ENCODE data around the gene PBX3. TPM values are rescaled to one million over a fixed set of nuclear protein-coding genes. Genes with fewer than 3 reads are reported as not detected.

Gene PBX3
- total RNA-seq, 4 donors from 2014 or later: 5.1 to 360 (median 44.1) TPM

GRCh38 chr9:125784286-125785049 lies 37.3 kb downstream of the PBX3 start:
- peak overlapping the region in 1 of 2 donors; percentile 22 for H3K27ac ChIP-seq
- no peak for TF ChIP-seq CTCF (IDR thresholded peaks at IDR 0.05)
- no peak for TF ChIP-seq POLR2A (IDR thresholded peaks at IDR 0.05)
- intact Hi-C loops (cut with DNase I; ENCODE audit: low total_unique reads): no loop called here
- H3K36me3 ChIP-seq: no peaks in the 10 kb centered on the region
- no peak for DNase-seq
- no peak overlapping the region for H3K4me3 ChIP-seq
- H3K9me3 ChIP-seq: no peaks in the 10 kb centered on the region
- H3K4me1 ChIP-seq: no peaks in the 10 kb centered on the region
- no peaks in the 10 kb centered on the region for H3K27me3 ChIP-seq

- no peaks in the 10 kb centered on the region for H3K27me3 ChIP-seq
- H3K27ac ChIP-seq: no peak overlapping the region
- intact Hi-C loops (cut with DNase I; ENCODE audit: low total_unique reads): no loop called here
Observed at GRCh38 chr9:125785248-125785751, 38.1 kb downstream of the PBX3 start.

GRCh38 chr9:125787715-125788114 lies 40.5 kb downstream of the PBX3 start:
- intact Hi-C loops (cut with DNase I; ENCODE audit: low total_unique reads): no loop called here
- DNase-seq: no peak
- H3K4me1 ChIP-seq: no peaks in the 10 kb centered on the region

More at GRCh38 chr9:125785248-125785751, 38.1 kb downstream of the PBX3 start:
- H3K4me1 ChIP-seq: no peaks in the 10 kb centered on the region
- DNase-seq: no peak
- no peaks in the 10 kb centered on the region for H3K9me3 ChIP-seq
- TF ChIP-seq POLR2A (IDR thresholded peaks at IDR 0.05) (no peak), CTCF (IDR thresholded peaks at IDR 0.05) (no peak)
- no peak overlapping the region for H3K4me3 ChIP-seq
- no peaks in the 10 kb centered on the region for H3K36me3 ChIP-seq

GRCh38 chr9:125789196-125789595 lies 42.0 kb downstream of the PBX3 start:
- H3K4me1 ChIP-seq: no peaks in the 10 kb centered on the region
- no peak for DNase-seq
- intact Hi-C loops (cut with DNase I; ENCODE audit: low total_unique reads): no loop called here
- H3K36me3 ChIP-seq: no peaks in the 10 kb centered on the region
- TF ChIP-seq POLR2A (IDR thresholded peaks at IDR 0.05): no peak
- no peak for TF ChIP-seq CTCF (IDR thresholded peaks at IDR 0.05)
- no peaks in the 10 kb centered on the region for H3K9me3 ChIP-seq
- H3K4me3 ChIP-seq: no peak overlapping the region
- no peaks in the 10 kb centered on the region for H3K27me3 ChIP-seq
- no peak overlapping the region for H3K27ac ChIP-seq

More at GRCh38 chr9:125787715-125788114, 40.5 kb downstream of the PBX3 start:
- no peaks in the 10 kb centered on the region for H3K36me3 ChIP-seq
- H3K27ac ChIP-seq: no peak overlapping the region
- no peak overlapping the region for H3K4me3 ChIP-seq
- no peaks in the 10 kb centered on the region for H3K9me3 ChIP-seq
- no peak for TF ChIP-seq POLR2A (IDR thresholded peaks at IDR 0.05)
- H3K27me3 ChIP-seq: no peaks in the 10 kb centered on the region

- no peak for DNase-seq
- TF ChIP-seq CTCF (IDR thresholded peaks at IDR 0.05) (no peak), POLR2A (IDR thresholded peaks at IDR 0.05) (no peak)
- no peak overlapping the region for H3K27ac ChIP-seq
Observed at GRCh38 chr9:125794708-125795107, 47.5 kb downstream of the PBX3 start.

More at GRCh38 chr9:125794708-125795107, 47.5 kb downstream of the PBX3 start:
- Histone ChIP-seq H3K9me3 (no peaks in the 10 kb centered on the region), H3K27me3 (no peaks in the 10 kb centered on the region), H3K4me1 (no peaks in the 10 kb centered on the region), H3K4me3 (no peak overlapping the region), H3K36me3 (no peaks in the 10 kb centered on the region)
- intact Hi-C loops (cut with DNase I; ENCODE audit: low total_unique reads): no loop called here
